ENCODE measurements around the gene NTNG2. TPM values are rescaled to one million over a fixed set of nuclear protein-coding genes. Genes with fewer than 3 reads are reported as not detected.

The NTNG2 gene
- total RNA-seq, 1 donor from 2014 or later = 2.4 TPM

- no peak for TF ChIP-seq CTCF (IDR thresholded peaks at IDR 0.05; ENCODE audit: unreplicated experiment)
- no peak for DNase-seq (ENCODE audit: low spot score, unreplicated experiment)
- H3K36me3 Mint-ChIP-seq (ENCODE audit: insufficient read depth) = no peaks in the 10 kb centered on the region
- no peak overlapping the region for H3K4me3 Mint-ChIP-seq (ENCODE audit: low read depth)
- H3K27ac Mint-ChIP-seq = no peak overlapping the region
- H3K4me1 Mint-ChIP-seq (ENCODE audit: low read depth) = no peaks in the 10 kb centered on the region
- no peaks in the 10 kb centered on the region for H3K9me3 Mint-ChIP-seq (ENCODE audit: low read depth)
- peaks cover 22% of the 10 kb centered on the region for H3K27me3 Mint-ChIP-seq
These were observed 68.7 kb downstream of the NTNG2 start for GRCh38 chr9:132230605-132231004.

DNA sequence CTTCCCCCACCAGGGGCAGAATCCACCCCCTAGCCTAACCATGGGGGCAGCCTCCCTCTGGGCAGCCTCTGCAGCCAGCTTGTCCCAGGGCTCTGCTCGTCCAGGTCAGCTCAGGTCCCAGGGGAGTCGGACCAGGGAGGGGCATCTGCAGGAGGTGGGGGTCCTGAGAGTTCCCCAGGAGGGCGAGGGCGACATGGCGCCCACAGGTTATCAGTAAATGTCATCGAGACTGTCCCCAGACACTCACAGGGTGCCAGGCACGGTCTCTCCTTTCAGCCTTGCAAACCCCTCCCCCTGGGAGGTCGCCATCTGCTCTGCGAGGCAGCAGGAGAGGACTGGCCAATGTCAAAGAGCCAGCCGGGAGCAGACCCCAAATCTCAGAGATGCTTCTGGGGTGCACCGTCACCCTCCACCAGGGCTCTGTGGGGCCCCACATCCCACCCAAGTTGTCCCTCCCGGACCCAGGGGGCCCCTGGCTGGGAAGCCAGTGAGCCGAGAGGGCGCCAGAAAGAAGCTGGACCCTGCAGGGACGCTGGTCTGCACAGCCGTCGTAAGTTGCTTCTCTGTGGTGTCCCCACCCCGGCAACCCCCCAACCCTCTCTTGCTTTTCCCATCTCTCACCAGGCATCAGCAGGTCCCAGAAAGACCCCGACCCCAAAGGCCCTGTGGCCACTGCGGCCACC, 69.3 kb downstream of the NTNG2 start:
- Mint-ChIP-seq H3K4me3 (ENCODE audit: low read depth) (no peak overlapping the region), H3K36me3 (ENCODE audit: insufficient read depth) (no peaks in the 10 kb centered on the region), H3K4me1 (ENCODE audit: low read depth) (no peaks in the 10 kb centered on the region), H3K27ac (no peak overlapping the region), H3K27me3 (peaks cover 17% of the 10 kb centered on the region), H3K9me3 (ENCODE audit: low read depth) (no peaks in the 10 kb centered on the region)
- TF ChIP-seq CTCF (IDR thresholded peaks at IDR 0.05; ENCODE audit: unreplicated experiment) = no peak
- no peak for DNase-seq (ENCODE audit: low spot score, unreplicated experiment)

- no peak for DNase-seq (ENCODE audit: low spot score, unreplicated experiment)
- H3K27me3 Mint-ChIP-seq = peaks cover 22% of the 10 kb centered on the region
- no peak overlapping the region for H3K27ac Mint-ChIP-seq
- TF ChIP-seq CTCF (IDR thresholded peaks at IDR 0.05; ENCODE audit: unreplicated experiment) = no peak
- H3K4me1 Mint-ChIP-seq (ENCODE audit: low read depth) = no peaks in the 10 kb centered on the region
- no peak overlapping the region for H3K4me3 Mint-ChIP-seq (ENCODE audit: low read depth)
- H3K9me3 Mint-ChIP-seq (ENCODE audit: low read depth) = no peaks in the 10 kb centered on the region
- no peaks in the 10 kb centered on the region for H3K36me3 Mint-ChIP-seq (ENCODE audit: insufficient read depth)
These were observed 70.7 kb downstream of the NTNG2 start for GRCh38 chr9:132232522-132232921.

DNA sequence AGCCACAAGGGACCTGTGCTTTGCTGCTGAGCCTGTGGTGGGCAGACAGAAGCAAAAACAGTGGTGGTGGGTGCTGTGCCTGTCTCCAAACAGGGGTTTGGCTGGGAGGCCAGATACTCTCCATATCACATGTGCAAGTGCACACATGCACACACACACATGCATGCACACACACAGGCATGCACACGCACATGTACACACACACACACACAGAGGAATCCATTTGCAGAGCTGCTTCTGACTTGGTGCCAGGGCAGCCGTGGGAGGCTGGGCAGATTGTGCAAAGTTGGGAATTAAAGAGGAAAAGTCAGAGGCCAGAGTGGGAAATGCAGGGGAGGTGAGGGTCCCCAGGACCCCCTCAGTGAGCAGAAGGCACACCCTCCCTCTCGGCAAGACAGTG, 71.3 kb downstream of the NTNG2 start:
- no peaks in the 10 kb centered on the region for H3K9me3 Mint-ChIP-seq (ENCODE audit: low read depth)
- H3K27ac Mint-ChIP-seq = no peak overlapping the region
- no peaks in the 10 kb centered on the region for H3K36me3 Mint-ChIP-seq (ENCODE audit: insufficient read depth)
- peaks cover 24% of the 10 kb centered on the region for H3K27me3 Mint-ChIP-seq
- no peak for TF ChIP-seq CTCF (IDR thresholded peaks at IDR 0.05; ENCODE audit: unreplicated experiment)
- DNase-seq (ENCODE audit: low spot score, unreplicated experiment) = no peak
- no peak overlapping the region for H3K4me3 Mint-ChIP-seq (ENCODE audit: low read depth)
- no peaks in the 10 kb centered on the region for H3K4me1 Mint-ChIP-seq (ENCODE audit: low read depth)

- Mint-ChIP-seq H3K4me1 (ENCODE audit: low read depth) (no peaks in the 10 kb centered on the region), H3K27ac (no peak overlapping the region), H3K4me3 (ENCODE audit: low read depth) (no peak overlapping the region), H3K36me3 (ENCODE audit: insufficient read depth) (no peaks in the 10 kb centered on the region), H3K9me3 (ENCODE audit: low read depth) (no peaks in the 10 kb centered on the region), H3K27me3 (peaks cover 37% of the 10 kb centered on the region)
- DNase-seq (ENCODE audit: low spot score, unreplicated experiment) = no peak
- TF ChIP-seq CTCF (IDR thresholded peaks at IDR 0.05; ENCODE audit: unreplicated experiment) = no peak
These were observed 72.7 kb downstream of the NTNG2 start for GRCh38 chr9:132234535-132234934.
